HCT116 (cell line): ENCODE results near the gene GRIK1. TPM values are rescaled to one million over a fixed set of nuclear protein-coding genes. Genes with fewer than 3 reads are reported as not detected.

Source experiments
- ATAC-seq: fragments of 200-7000 bp; cut with Tn5 transposase; 2 replicates; pipeline ENCODE4 v1.9.1; 2020; ENCODE audit warnings: mild to moderate bottlenecking, moderate library complexity
- BruUV-seq: library from RNA; stranded (reverse); fragments of 400-500 nt; replicated peaks from 2 replicates; lab custom pipeline; 2021; lab: Mats Ljungman, UMichigan
- CTCF ChIA-PET: fragments of 300-600 bp; sonication (Branson Sonifier 250); formaldehyde crosslinking; loops from one replicate; lab custom pipeline; 2021; ENCODE audit warnings: antibody characterized with exemption; lab: Charles Lee
- POLR2A ChIA-PET: fragments of 300-600, 350-600 bp; sonication (Branson Sonifier 250); formaldehyde crosslinking; loops from one replicate; lab custom pipeline; 2021; ENCODE audit warnings: antibody characterized with exemption; lab: Charles Lee
- RAD21 ChIA-PET, 2 experiments: fragments of 300-600 bp; sonication (Branson Sonifier 250); formaldehyde crosslinking; loops; one replicate each; lab custom pipeline; 2023; ENCODE audit warnings: low total read pairs in 2 of 2; ENCODE audit not compliant: uncharacterized antibody in 2 of 2, unreplicated experiment in 2 of 2, low non-redundant PET in 1 of 2; lab: Charles Lee
- DNase-seq: peaks from one replicate; pipeline ENCODE4 v3.0.0-alpha.2; 2010; ENCODE audit warnings: low read depth, low spot score
- H2AFZ ChIP-seq: fragments of 200-600 bp; shearing (Covaris generic), sonication (generic); 2 replicates; pipeline ENCODE4 v1.6.1; 2017; ENCODE audit warnings: low read depth, mixed run types, mixed read lengths, antibody characterized with exemption, low read length; ENCODE audit not compliant: poor library complexity, severe bottlenecking
- H3K27ac ChIP-seq: 2 replicates; pipeline ENCODE4 v1.5.1; 2012; ENCODE audit warnings: low read depth, low read length
- H3K27me3 ChIP-seq: fragments of 200-600 bp; sonication (generic); 2 replicates; pipeline ENCODE4 v1.6.1; 2016; ENCODE audit warnings: mixed run types, low read length, mixed read lengths; ENCODE audit not compliant: insufficient read depth
- H3K36me3 ChIP-seq, 2 experiments: fragments of 200-500 bp in 1 of 2; fragments of 200-600 bp in 1 of 2; sonication (Bioruptor generic) in 1 of 2; sonication (generic) in 1 of 2; 2 replicates each; pipeline versions ENCODE4 v1.5.1 to v1.6.1; 2014 to 2016; ENCODE audit warnings: low read length in 2 of 2, inconsistent platforms in 1 of 2, mixed read lengths in 1 of 2, mixed run types in 1 of 2; ENCODE audit not compliant: insufficient read depth in 2 of 2, control insufficient read depth in 1 of 2
- H3K4me1 ChIP-seq, 2 experiments: fragments of 200-600 bp in 1 of 2; sonication (generic) in 1 of 2; 2 replicates each; pipeline versions ENCODE4 v1.5.1 to v1.6.1; 2012 to 2017; ENCODE audit warnings: low read length in 2 of 2, inconsistent platforms in 1 of 2, mild to moderate bottlenecking in 1 of 2, mixed read lengths in 1 of 2, mixed run types in 1 of 2, moderate library complexity in 1 of 2; ENCODE audit not compliant: insufficient read depth in 2 of 2, control insufficient read depth in 1 of 2
- H3K4me2 ChIP-seq: fragments of 200-600 bp; sonication (generic); 2 replicates; pipeline ENCODE4 v1.6.1; 2017; ENCODE audit warnings: mixed run types, low read length, mixed read lengths
- H3K4me3 ChIP-seq, 2 experiments: fragments of 200-600 bp in 1 of 2; sonication (generic) in 1 of 2; replicated peaks in 1 of 2; 2 replicates each; pipeline ENCODE4 v1.5.1; 2011 to 2016; ENCODE audit warnings: low read length in 2 of 2, control low read depth in 1 of 2, low read depth in 1 of 2, mild to moderate bottlenecking in 1 of 2, mixed read lengths in 1 of 2, mixed run types in 1 of 2
- H3K79me2 ChIP-seq: fragments of 200-600 bp; sonication (generic); 2 replicates; pipeline ENCODE4 v1.6.1; 2017; ENCODE audit warnings: mild to moderate bottlenecking, mixed run types, low read length, moderate library complexity, mixed read lengths; ENCODE audit not compliant: insufficient read depth
- H3K9ac ChIP-seq: fragments of 200-600 bp; sonication (generic); 2 replicates; pipeline ENCODE4 v1.6.1; 2016; ENCODE audit warnings: low read length, mixed read lengths
- H3K9me2 ChIP-seq: fragments of 200-600 bp; sonication (generic), shearing (Covaris generic); 2 replicates; pipeline ENCODE4 v1.6.1; 2017; ENCODE audit warnings: mixed run types, mild to moderate bottlenecking, moderate library complexity; ENCODE audit not compliant: insufficient read depth
- H3K9me3 ChIP-seq, 2 experiments: fragments of 200-500 bp in 1 of 2; fragments of 200-600 bp in 1 of 2; sonication (Bioruptor generic) in 1 of 2; sonication (generic) in 1 of 2; 2 replicates each; pipeline ENCODE4 v1.6.1; 2014 to 2017; ENCODE audit warnings: low read length in 2 of 2, mixed read lengths in 2 of 2, inconsistent platforms in 1 of 2, low read depth in 1 of 2, mild to moderate bottlenecking in 1 of 2, mixed run types in 1 of 2, moderate library complexity in 1 of 2; ENCODE audit not compliant: control insufficient read depth in 1 of 2, insufficient read depth in 1 of 2
- H4K20me1 ChIP-seq: fragments of 200-600 bp; sonication (generic), shearing (Covaris generic); 2 replicates; pipeline ENCODE4 v1.6.1; 2017; ENCODE audit warnings: mixed run types, mild to moderate bottlenecking, moderate library complexity; ENCODE audit not compliant: insufficient read depth
- EGR1 ChIP-seq: IDR thresholded peaks from 2 replicates; pipeline ENCODE4 v1.6.1; 2012; ENCODE audit warnings: low read depth
- EZH2phosphoT487 ChIP-seq: fragments of 200-600 bp; IDR thresholded peaks from 2 replicates; pipeline ENCODE4 v1.6.1; 2018; ENCODE audit warnings: antibody characterized with exemption, borderline replicate concordance
- POLR2A ChIP-seq: IDR thresholded peaks from 2 replicates; pipeline ENCODE4 v1.7.0; 2011; ENCODE audit warnings: borderline replicate concordance; ENCODE audit not compliant: insufficient read depth, insufficient read length; ENCODE audit errors: extremely low read depth
- SIN3A ChIP-seq: IDR thresholded peaks from 2 replicates; pipeline ENCODE4 v1.6.1; 2012; ENCODE audit warnings: low read depth
- TCF7L2 ChIP-seq: IDR thresholded peaks from 2 replicates; pipeline ENCODE4 v1.7.0; 2011; ENCODE audit warnings: borderline replicate concordance, inconsistent platforms; ENCODE audit not compliant: insufficient read depth, insufficient read length; ENCODE audit errors: extremely low read depth
- intact Hi-C: fragments of 100-400 bp; cut with micrococcal nuclease; formaldehyde crosslinking; loops from 2 replicates; pipeline ENCODE4 v1.10.0; 2022
- total RNA-seq: library from RNA; stranded (reverse); gene quantifications from one replicate; pipeline ENCODE4 v1.2.1, GENCODE V29; 2021; ENCODE audit not compliant: unreplicated experiment
- TF ChIP-seq, protein P1 (sequence below): IDR thresholded peaks from 2 replicates; pipeline ENCODE4 v1.6.1; 2011; ENCODE audit warnings: mild to moderate bottlenecking, low read length, moderate library complexity; ENCODE audit not compliant: insufficient replicate concordance; ENCODE audit errors: extremely low read depth
- TF ChIP-seq, protein P2 (sequence below), 3 experiments: fragments of 200-600 bp in 1 of 3; sonication (generic) in 1 of 3; IDR thresholded peaks in 2 of 3; conservative IDR thresholded peaks in 1 of 3; 2 replicates each; pipeline ENCODE4 v1.5.1; 2012 to 2017; ENCODE audit warnings: low read depth in 2 of 3, low read length in 2 of 3, antibody characterized with exemption in 1 of 3, borderline replicate concordance in 1 of 3, control low read depth in 1 of 3, mild to moderate bottlenecking in 1 of 3, mixed read lengths in 1 of 3, mixed run types in 1 of 3, moderate library complexity in 1 of 3; ENCODE audit not compliant: insufficient read depth in 1 of 3
- TF ChIP-seq, protein P3 (sequence below): IDR thresholded peaks from 2 replicates; pipeline ENCODE4 v1.6.1; 2012
- TF ChIP-seq, protein P4 (sequence below): IDR thresholded peaks from 2 replicates; pipeline ENCODE4 v1.6.1; 2012; ENCODE audit warnings: low read depth
- TF ChIP-seq, protein P5 (sequence below): IDR thresholded peaks from 2 replicates; pipeline ENCODE4 v1.6.1; 2012

GRIK1 gene
- total RNA-seq, 1 experiment from 2014 or later, result not detected

DNA sequence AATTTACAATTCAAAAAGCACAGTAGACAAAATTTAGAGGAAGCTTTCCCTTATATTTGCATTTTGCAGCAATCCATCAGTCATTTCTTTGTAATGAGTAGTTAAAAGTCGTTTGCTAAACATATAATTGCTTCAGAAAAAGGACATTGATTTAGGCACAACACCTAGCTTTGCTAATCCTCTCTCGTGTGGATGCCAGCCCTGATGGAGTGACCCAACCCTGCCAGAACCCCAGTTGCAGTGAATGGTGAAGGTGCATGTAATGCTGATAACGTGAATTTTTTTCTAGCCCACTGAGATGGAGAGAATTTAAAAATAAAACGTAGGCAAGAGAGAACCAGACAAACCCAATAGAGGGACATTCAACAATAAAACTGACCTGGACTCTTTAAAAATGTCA is 263.4 kb downstream of the GRIK1 start (continued):
- no peak for TF ChIP-seq TCF7L2
- TF ChIP-seq, protein P1, sequence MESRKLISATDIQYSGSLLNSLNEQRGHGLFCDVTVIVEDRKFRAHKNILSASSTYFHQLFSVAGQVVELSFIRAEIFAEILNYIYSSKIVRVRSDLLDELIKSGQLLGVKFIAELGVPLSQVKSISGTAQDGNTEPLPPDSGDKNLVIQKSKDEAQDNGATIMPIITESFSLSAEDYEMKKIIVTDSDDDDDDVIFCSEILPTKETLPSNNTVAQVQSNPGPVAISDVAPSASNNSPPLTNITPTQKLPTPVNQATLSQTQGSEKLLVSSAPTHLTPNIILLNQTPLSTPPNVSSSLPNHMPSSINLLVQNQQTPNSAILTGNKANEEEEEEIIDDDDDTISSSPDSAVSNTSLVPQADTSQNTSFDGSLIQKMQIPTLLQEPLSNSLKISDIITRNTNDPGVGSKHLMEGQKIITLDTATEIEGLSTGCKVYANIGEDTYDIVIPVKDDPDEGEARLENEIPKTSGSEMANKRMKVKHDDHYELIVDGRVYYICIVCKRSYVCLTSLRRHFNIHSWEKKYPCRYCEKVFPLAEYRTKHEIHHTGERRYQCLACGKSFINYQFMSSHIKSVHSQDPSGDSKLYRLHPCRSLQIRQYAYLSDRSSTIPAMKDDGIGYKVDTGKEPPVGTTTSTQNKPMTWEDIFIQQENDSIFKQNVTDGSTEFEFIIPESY, result no peak

DNA sequence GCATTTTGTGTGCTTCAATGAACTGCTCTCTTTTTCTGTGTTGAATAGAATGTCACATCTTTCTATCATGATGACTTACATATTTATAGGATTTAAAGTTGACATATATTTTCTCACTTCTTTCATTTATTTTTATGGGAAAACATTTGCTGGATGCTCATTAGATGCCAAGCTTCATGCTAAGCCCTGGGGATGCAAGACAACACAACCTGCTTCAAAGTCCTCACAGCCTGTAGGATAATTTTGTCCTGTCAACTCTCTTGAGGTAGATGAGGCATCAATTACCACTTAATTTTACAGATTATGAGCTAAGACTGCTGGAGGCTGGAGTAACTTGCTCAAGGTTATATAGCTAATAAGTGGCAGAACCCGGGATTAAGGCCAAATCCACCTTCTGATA is 264.3 kb downstream of the GRIK1 start:
- CTCF ChIA-PET, result no interaction called here
- H4K20me1 ChIP-seq, result no peaks in the 10 kb centered on the region
- TF ChIP-seq, protein P2, sequence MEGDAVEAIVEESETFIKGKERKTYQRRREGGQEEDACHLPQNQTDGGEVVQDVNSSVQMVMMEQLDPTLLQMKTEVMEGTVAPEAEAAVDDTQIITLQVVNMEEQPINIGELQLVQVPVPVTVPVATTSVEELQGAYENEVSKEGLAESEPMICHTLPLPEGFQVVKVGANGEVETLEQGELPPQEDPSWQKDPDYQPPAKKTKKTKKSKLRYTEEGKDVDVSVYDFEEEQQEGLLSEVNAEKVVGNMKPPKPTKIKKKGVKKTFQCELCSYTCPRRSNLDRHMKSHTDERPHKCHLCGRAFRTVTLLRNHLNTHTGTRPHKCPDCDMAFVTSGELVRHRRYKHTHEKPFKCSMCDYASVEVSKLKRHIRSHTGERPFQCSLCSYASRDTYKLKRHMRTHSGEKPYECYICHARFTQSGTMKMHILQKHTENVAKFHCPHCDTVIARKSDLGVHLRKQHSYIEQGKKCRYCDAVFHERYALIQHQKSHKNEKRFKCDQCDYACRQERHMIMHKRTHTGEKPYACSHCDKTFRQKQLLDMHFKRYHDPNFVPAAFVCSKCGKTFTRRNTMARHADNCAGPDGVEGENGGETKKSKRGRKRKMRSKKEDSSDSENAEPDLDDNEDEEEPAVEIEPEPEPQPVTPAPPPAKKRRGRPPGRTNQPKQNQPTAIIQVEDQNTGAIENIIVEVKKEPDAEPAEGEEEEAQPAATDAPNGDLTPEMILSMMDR (IDR thresholded peaks at IDR 0.05 in 2 of 3, conservative IDR thresholded peaks at IDR 0.05 in 1 of 3; ENCODE audit: borderline replicate concordance in 1 of 3, insufficient read depth in 1 of 3, low read depth in 2 of 3, low read length in 2 of 3), result no peak
- TF ChIP-seq, protein P3, sequence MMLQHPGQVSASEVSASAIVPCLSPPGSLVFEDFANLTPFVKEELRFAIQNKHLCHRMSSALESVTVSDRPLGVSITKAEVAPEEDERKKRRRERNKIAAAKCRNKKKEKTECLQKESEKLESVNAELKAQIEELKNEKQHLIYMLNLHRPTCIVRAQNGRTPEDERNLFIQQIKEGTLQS, result no peak
- TF ChIP-seq EZH2phosphoT487, result no peak
- TF ChIP-seq, protein P1, result no peak
- TF ChIP-seq EGR1, result no peak
- TF ChIP-seq SIN3A, result no peak
- no peak for TF ChIP-seq POLR2A
- TF ChIP-seq, protein P4, sequence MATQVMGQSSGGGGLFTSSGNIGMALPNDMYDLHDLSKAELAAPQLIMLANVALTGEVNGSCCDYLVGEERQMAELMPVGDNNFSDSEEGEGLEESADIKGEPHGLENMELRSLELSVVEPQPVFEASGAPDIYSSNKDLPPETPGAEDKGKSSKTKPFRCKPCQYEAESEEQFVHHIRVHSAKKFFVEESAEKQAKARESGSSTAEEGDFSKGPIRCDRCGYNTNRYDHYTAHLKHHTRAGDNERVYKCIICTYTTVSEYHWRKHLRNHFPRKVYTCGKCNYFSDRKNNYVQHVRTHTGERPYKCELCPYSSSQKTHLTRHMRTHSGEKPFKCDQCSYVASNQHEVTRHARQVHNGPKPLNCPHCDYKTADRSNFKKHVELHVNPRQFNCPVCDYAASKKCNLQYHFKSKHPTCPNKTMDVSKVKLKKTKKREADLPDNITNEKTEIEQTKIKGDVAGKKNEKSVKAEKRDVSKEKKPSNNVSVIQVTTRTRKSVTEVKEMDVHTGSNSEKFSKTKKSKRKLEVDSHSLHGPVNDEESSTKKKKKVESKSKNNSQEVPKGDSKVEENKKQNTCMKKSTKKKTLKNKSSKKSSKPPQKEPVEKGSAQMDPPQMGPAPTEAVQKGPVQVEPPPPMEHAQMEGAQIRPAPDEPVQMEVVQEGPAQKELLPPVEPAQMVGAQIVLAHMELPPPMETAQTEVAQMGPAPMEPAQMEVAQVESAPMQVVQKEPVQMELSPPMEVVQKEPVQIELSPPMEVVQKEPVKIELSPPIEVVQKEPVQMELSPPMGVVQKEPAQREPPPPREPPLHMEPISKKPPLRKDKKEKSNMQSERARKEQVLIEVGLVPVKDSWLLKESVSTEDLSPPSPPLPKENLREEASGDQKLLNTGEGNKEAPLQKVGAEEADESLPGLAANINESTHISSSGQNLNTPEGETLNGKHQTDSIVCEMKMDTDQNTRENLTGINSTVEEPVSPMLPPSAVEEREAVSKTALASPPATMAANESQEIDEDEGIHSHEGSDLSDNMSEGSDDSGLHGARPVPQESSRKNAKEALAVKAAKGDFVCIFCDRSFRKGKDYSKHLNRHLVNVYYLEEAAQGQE, result no peak
- TF ChIP-seq, protein P5, sequence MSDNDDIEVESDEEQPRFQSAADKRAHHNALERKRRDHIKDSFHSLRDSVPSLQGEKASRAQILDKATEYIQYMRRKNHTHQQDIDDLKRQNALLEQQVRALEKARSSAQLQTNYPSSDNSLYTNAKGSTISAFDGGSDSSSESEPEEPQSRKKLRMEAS, result no peak
- no peak for TF ChIP-seq TCF7L2
- H3K27ac ChIP-seq, result no peak overlapping the region
- RAD21 ChIA-PET, result no interaction called here
- no peak overlapping the region for H3K9ac ChIP-seq
- no peak overlapping the region for H2AFZ ChIP-seq
- H3K27me3 ChIP-seq, result no peaks in the 10 kb centered on the region
- DNase-seq (no peak), ATAC-seq (no peak)
- intact Hi-C loops, result no loop called here
- no peaks in the 10 kb centered on the region for H3K4me1 ChIP-seq
- no peaks in the 10 kb centered on the region for H3K9me2 ChIP-seq
- peaks cover 0 to 8% of the 10 kb centered on the region in 2 experiments; a peak in 2 of 4 replicates for H3K9me3 ChIP-seq
- no peaks in the 10 kb centered on the region for H3K79me2 ChIP-seq
- POLR2A ChIA-PET, result no interaction called here
- no peaks in the 10 kb centered on the region for H3K36me3 ChIP-seq
- BruUV-seq, result no TSS peak
- H3K4me3 ChIP-seq, result no peak overlapping the region
- no peak overlapping the region for H3K4me2 ChIP-seq
